IPS DF 4.7 (cell line): ENCODE results near the gene SVOPL.

Source experiments
- DNase-seq: peaks from one replicate; pipeline ENCODE4 v3.0.0-alpha.2; 2013; ENCODE audit warnings: low spot score; ENCODE audit errors: extremely low read depth

The SVOPL gene

GRCh38 chr7:138565071-138565450, 136.1 kb downstream of the SVOPL start:
- DNase-seq, result no peak

DNA sequence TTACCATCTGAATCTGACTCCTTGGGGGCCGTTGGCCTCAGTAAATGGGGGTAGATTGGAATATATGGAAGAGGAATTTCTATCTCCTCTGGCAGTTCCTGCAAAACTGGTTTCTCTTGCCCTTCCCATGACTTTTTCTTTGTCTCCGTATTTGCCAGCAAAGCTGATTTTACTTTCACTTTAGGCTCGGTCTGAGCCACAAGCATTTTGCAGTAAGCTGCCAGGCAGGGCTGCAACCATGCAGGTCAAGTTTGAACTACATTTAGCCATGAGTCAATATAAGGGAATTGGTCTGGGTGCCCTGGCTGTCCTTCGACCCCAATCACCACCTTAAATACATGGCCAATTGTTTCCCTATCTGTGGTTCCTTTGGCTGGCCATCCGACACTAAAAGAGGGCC, 136.8 kb downstream of the SVOPL start:
- DNase-seq, result no peak

GRCh38 chr7:138563808-138564207, 137.4 kb downstream of the SVOPL start:
- no peak for DNase-seq

- DNase-seq, result no peak
Observed at GRCh38 chr7:138559448-138559847, 141.7 kb downstream of the SVOPL start.

GRCh38 chr7:138556771-138557484, 144.2 kb downstream of the SVOPL start:
- DNase-seq, result no peak

DNA sequence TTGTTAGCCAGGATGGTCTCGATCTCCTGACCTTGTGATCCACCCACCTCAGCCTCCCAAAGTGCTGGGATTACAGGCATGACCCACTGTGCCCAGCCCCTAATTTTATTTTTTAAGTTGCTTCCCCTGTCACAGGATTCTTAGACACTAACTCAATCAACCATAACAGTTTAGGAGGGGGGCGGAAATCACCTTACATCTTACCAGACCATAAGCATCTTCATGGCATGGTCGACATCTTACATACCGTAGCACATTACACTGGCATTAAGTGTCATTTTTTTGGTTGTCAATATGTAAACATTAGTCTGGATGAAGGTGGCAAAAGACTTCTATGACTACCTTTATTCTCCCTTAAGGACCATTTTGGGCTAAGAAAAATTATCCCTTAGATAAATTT, 145.5 kb downstream of the SVOPL start:
- DNase-seq, result no peak

- no peak for DNase-seq
Observed at GRCh38 chr7:138554674-138555073, 146.5 kb downstream of the SVOPL start.

GRCh38 chr7:138553805-138554204, 147.4 kb downstream of the SVOPL start:
- no peak for DNase-seq

DNA sequence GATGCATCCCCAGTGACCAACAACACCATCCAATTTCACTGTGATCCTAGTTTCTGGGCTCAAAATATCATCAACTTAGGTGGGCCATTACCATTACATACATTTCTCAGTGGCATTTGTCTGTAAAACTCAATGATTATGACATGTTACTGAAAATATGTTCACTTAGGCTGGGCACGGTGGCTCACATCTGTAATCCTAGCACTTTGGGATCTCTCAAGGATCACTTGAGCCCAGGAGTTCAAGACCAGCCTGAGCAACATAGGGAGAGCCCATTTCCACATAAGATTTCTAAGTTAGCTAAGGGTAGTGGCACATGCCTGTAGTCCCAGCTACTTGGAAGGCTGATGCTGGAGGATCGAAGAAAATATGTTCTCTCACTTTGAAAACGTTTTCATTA, 150.1 kb downstream of the SVOPL start:
- no peak for DNase-seq

DNA sequence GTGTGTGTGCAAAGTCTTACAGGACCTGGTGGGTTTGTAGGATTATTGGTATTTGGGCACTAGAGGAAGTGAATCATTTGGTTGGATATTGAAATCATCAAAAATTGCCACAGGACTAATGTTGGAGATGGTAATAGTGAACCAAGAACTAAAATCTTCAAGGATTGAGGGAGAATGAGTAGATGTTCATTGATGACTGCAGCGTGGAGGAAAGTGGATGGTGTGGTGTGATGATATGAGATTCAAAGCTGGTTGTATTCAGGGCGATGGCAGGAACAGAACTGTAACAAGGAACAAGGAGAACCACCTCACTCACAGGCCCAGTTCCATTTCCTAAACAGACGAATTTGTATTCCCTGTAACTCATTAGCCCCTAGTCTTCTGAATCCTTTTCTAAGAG, 150.8 kb downstream of the SVOPL start:
- DNase-seq, result no peak

GRCh38 chr7:138549082-138549481, 152.1 kb downstream of the SVOPL start:
- DNase-seq, result no peak

DNA sequence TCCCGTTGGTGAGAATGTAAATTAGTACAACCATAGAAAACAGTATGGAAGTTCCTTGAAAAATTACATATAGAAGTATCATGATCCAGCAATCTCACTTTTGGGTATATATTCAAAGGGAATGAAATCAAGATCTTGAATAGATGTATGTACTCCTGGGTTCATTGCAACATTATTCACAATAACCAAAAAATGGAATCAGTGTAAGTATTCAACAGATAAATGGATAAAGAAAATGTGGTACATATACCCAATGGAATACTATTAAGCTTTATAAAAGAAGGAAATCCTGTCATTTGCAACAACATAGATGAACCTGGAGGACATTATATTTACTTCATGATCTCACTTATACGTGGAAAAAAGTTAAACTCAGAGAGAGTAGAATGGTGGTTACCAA, 154.3 kb downstream of the SVOPL start:
- no peak for DNase-seq

GRCh38 chr7:138546064-138546619, 155.0 kb downstream of the SVOPL start:
- no peak for DNase-seq

- no peak for DNase-seq
Observed at GRCh38 chr7:138545123-138545522, 156.0 kb downstream of the SVOPL start.
